HepG2 (cell line): ENCODE data around the gene ANKS3. TPM values are rescaled to one million over a fixed set of nuclear protein-coding genes. Genes with fewer than 3 reads are reported as not detected.

ENCODE experiments used
- AGO2 ChIP-seq: fragments of 200-400 bp; formaldehyde crosslinking; optimal IDR thresholded peaks from 2 replicates; pipeline ENCODE3; 2017; ENCODE audit warnings: mild to moderate bottlenecking, low read depth, low read length, moderate library complexity
- FOXO1 ChIP-seq: sonication (generic); formaldehyde crosslinking; IDR thresholded peaks from 2 replicates; pipeline ENCODE4 v1.4.0; 2020; ENCODE audit warnings: missing genetic modification reagents
- IRF9 ChIP-seq: sonication (generic); formaldehyde crosslinking; IDR thresholded peaks from 2 replicates; pipeline ENCODE4 v1.8.0; 2022; ENCODE audit warnings: missing genetic modification reagents, mild to moderate bottlenecking, borderline replicate concordance
- KLF16 ChIP-seq, 2 experiments: sonication (generic) in 1 of 2; formaldehyde crosslinking in 1 of 2; IDR thresholded peaks; 2 replicates each; pipeline versions ENCODE4 v1.6.1 to v1.8.0; 2016 to 2023; ENCODE audit warnings: missing genetic modification reagents in 2 of 2, missing compliant biosample characterization in 1 of 2
- NFAT5 ChIP-seq: sonication (generic); formaldehyde crosslinking; IDR thresholded peaks from 2 replicates; pipeline ENCODE4 v1.4.0; 2020; ENCODE audit warnings: missing genetic modification reagents
- RBAK ChIP-seq: sonication (generic); formaldehyde crosslinking; IDR thresholded peaks from 2 replicates; pipeline ENCODE4 v1.5.1; 2020; ENCODE audit warnings: mild to moderate bottlenecking, missing genetic modification reagents
- SMYD3 ChIP-seq: sonication (generic); formaldehyde crosslinking; IDR thresholded peaks from 2 replicates; pipeline ENCODE4 v1.8.1; 2023; ENCODE audit warnings: mild to moderate bottlenecking, missing genetic modification reagents
- TBL1XR1 ChIP-seq: fragments of 150-350 bp; IDR thresholded peaks from 2 replicates; pipeline ENCODE4 v1.6.1; 2014; ENCODE audit warnings: borderline replicate concordance, low read length; ENCODE audit not compliant: partially characterized antibody
- ZNF740 ChIP-seq: sonication (generic); formaldehyde crosslinking; IDR thresholded peaks from 2 replicates; pipeline ENCODE4 v1.4.0; 2020; ENCODE audit warnings: missing genetic modification reagents
- ZNF749 ChIP-seq: sonication (generic); formaldehyde crosslinking; IDR thresholded peaks from 2 replicates; pipeline ENCODE4 v1.8.0; 2022; ENCODE audit warnings: mild to moderate bottlenecking, missing genetic modification reagents, moderate library complexity, borderline replicate concordance
- ZNF839 ChIP-seq: sonication (generic); formaldehyde crosslinking; IDR thresholded peaks from 2 replicates; pipeline ENCODE4 v1.4.0; 2020; ENCODE audit warnings: missing genetic modification reagents, mild to moderate bottlenecking, borderline replicate concordance
- ZSCAN5A ChIP-seq: sonication (generic); formaldehyde crosslinking; IDR thresholded peaks from 2 replicates; pipeline ENCODE4 v1.8.0; 2022; ENCODE audit warnings: mild to moderate bottlenecking, missing genetic modification reagents, borderline replicate concordance
- polyA plus RNA-seq, 8 experiments: library from polyadenylated mRNA; depleted of rRNA in 3 of 8; stranded (reverse) in 7 of 8; unstranded in 1 of 8; fragments of >200 nt; fragmentation: Illumina TruSeq in 4 of 8; extraction: Trizol in 4 of 8; gene quantifications; 2 replicates each; pipeline versions ENCODE4 v1.2.1 to v1.2.3, GENCODE V29; 2011 to 2016; ENCODE audit warnings: low read depth in 4 of 8, missing spikeins in 1 of 8, mixed read lengths in 1 of 8; ENCODE audit not compliant: insufficient read depth in 1 of 8
- total RNA-seq, 5 experiments: library from RNA; depleted of rRNA; stranded (reverse); fragments of >200 nt; fragmentation: Illumina TruSeq; extraction: Trizol; gene quantifications; 2 replicates each; pipeline ENCODE4 v1.2.3, GENCODE V29; 2016; ENCODE audit warnings: low read depth in 1 of 5
- TF ChIP-seq, protein P1 (sequence below): sonication (generic); formaldehyde crosslinking; IDR thresholded peaks from 2 replicates; pipeline ENCODE4 v1.4.0; 2020; ENCODE audit warnings: missing genetic modification reagents, mild to moderate bottlenecking, borderline replicate concordance
- TF ChIP-seq, protein P2 (sequence below): fragments of 450-650 bp; IDR thresholded peaks from 2 replicates; pipeline ENCODE4 v1.6.1; 2016
- TF ChIP-seq, protein P3 (sequence below): sonication (generic); formaldehyde crosslinking; IDR thresholded peaks from 2 replicates; pipeline ENCODE4 v1.8.1; 2022; ENCODE audit warnings: mild to moderate bottlenecking, missing genetic modification reagents

The ANKS3 gene
- total and polyA plus RNA-seq, 2 of the 13 experiments (the other 11 are each of a cell fraction or from before 2014, with no cell fraction given): 11.4 to 15.9 TPM

DNA sequence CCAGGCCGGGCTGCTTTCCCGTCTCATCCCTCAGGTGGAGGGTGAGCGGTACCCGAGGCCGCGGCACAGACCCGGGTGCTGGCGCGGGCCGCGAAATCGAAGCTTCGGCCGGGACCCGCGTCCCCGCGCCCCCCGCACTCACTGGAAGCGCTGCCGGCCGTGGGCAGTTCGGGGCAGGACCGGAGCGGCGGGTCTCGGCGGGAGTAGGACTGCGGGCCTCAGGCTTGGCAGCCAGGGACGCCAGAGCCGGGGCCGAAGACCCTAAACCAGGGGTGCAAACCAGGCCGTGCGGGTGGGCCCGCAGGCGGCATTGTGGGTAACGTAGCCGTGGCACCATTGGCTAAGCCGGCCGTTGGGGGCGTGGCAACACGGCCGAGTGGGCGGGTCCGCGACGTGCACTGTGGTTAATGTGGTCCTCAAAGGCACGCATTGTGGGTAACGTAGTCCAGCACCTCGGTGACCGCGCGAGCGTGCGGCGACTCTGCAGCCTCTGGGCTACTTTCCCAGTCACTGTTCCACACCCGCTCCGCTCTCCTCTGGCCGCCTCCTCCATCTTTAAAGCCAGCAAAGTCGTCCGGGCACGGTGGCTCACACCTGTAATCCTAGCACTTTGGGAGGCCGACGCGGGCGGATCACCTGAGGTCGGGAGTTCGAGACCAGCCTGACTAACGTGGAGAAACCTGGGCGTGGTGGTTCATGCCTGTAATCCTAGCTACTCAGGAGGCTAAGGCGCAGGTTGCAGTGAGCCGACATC lies 33.0 kb upstream of the ANKS3 start, which contains the start of gene ZNF500 (continued):
- TF ChIP-seq RBAK (CRISPR knock-in tag): no peak
- TF ChIP-seq ZNF839 (CRISPR knock-in tag): no peak; the same call in 1 of the 2 replicates
- TF ChIP-seq SMYD3 (CRISPR knock-in tag): no peak
- no peak for TF ChIP-seq ZSCAN5A (CRISPR knock-in tag)
- TF ChIP-seq, protein P1, sequence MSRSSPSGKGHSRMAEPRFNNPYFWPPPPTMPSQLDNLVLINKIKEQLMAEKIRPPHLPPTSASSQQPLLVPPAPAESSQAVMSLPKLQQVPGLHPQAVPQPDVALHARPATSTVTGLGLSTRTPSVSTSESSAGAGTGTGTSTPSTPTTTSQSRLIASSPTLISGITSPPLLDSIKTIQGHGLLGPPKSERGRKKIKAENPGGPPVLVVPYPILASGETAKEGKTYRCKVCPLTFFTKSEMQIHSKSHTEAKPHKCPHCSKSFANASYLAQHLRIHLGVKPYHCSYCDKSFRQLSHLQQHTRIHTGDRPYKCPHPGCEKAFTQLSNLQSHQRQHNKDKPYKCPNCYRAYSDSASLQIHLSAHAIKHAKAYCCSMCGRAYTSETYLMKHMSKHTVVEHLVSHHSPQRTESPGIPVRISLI (CRISPR knock-in tag): no peak
- TF ChIP-seq NFAT5: no peak
- TF ChIP-seq KLF16 (CRISPR knock-in tag; IDR thresholded peaks at IDR 0.05): peak in 1 of 2 experiments; percentile 87; a peak in 2 of 4 replicates
- TF ChIP-seq AGO2: peak; percentile 88
- 0 out of 2 replicates have a peak, but pooled peaks have one; percentile 30 for TF ChIP-seq IRF9 (CRISPR knock-in tag)
- TF ChIP-seq ZNF749 (CRISPR knock-in tag): no peak
- TF ChIP-seq, protein P2, sequence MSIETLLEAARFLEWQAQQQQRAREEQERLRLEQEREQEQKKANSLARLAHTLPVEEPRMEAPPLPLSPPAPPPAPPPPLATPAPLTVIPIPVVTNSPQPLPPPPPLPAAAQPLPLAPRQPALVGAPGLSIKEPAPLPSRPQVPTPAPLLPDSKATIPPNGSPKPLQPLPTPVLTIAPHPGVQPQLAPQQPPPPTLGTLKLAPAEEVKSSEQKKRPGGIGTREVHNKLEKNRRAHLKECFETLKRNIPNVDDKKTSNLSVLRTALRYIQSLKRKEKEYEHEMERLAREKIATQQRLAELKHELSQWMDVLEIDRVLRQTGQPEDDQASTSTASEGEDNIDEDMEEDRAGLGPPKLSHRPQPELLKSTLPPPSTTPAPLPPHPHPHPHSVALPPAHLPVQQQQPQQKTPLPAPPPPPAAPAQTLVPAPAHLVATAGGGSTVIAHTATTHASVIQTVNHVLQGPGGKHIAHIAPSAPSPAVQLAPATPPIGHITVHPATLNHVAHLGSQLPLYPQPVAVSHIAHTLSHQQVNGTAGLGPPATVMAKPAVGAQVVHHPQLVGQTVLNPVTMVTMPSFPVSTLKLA: peak; percentile 59
- TF ChIP-seq TBL1XR1: peak; percentile 51
- no peak for TF ChIP-seq ZNF740 (CRISPR knock-in tag)
- TF ChIP-seq, protein P3, sequence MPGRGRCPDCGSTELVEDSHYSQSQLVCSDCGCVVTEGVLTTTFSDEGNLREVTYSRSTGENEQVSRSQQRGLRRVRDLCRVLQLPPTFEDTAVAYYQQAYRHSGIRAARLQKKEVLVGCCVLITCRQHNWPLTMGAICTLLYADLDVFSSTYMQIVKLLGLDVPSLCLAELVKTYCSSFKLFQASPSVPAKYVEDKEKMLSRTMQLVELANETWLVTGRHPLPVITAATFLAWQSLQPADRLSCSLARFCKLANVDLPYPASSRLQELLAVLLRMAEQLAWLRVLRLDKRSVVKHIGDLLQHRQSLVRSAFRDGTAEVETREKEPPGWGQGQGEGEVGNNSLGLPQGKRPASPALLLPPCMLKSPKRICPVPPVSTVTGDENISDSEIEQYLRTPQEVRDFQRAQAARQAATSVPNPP (CRISPR knock-in tag): no peak
- TF ChIP-seq FOXO1 (CRISPR knock-in tag): peak; percentile 51; the same call in 1 of the 2 replicates
